Measurements from ENCODE around the gene ASZ1. TPM values are rescaled to one million over a fixed set of nuclear protein-coding genes. Genes with fewer than 3 reads are reported as not detected.
"Not testable (repeated sequence)": the region's sequence is repeated elsewhere in the genome, so short reads cannot be mapped to it uniquely, and the experiment has no call there.

ASZ1 gene, protein sequence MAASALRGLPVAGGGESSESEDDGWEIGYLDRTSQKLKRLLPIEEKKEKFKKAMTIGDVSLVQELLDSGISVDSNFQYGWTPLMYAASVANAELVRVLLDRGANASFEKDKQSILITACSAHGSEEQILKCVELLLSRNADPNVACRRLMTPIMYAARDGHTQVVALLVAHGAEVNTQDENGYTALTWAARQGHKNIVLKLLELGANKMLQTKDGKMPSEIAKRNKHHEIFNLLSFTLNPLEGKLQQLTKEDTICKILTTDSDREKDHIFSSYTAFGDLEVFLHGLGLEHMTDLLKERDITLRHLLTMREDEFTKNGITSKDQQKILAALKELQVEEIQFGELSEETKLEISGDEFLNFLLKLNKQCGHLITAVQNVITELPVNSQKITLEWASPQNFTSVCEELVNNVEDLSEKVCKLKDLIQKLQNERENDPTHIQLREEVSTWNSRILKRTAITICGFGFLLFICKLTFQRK
- total RNA-seq: not detected

DNA sequence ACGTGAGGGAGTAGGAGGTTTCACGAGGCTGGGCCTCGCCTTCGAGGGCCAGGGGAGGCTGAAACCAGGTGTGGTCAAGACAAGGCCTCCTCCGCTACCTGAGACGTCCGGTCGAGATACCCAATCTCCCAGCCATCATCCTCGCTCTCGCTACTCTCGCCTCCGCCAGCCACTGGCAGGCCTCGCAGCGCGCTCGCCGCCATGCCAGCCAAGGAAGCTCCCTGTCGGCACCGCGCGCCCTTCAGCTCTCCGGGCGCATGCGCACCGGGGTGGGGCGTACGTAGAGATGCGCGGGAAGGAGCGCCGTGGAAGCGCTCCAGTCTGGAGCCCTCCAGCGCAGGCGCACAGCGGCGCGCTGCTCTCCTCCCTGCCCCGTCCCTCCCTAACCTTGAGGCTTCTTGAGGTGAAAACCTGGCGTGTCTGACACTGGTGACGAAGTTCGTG lies at the start of gene ASZ1:
Gene ASZ1, minus strand, starts transcription at position 236 of the 444 bp plus-strand sequence. Its CDS starts 33 bp downstream, at position 203.
- no peak for ATAC-seq

DNA sequence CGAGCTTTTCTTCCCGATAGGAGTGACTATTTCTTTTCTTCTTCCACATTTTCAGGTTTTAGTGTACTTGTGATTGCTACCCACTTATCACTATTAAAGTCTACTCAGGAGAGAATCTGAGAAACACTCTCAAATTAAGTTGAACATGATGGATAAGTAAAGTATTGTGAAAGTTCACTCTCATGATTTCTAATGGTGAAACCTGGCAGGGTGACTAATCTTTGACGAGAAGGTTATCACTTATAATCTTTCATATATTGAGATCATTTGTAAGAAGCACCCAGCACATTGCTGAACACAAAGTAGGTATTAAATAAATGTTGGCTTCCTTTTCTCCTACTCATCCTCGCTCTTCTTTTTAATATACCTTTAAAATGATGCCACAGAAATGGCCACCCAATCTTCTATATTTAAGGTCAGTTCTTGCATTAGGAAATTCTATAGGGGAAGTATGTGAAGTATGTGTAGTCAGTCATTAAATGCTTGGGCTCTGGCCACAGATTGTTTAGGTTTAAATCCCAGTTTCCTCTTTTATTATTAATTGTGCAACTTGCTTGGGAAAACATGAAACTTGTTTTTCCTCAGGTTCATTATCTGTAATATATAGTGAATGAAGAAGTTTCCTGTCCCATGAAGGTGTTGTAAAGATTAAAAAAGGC lies 49.4 kb upstream of the ASZ1 start:
- no peak for ATAC-seq

DNA sequence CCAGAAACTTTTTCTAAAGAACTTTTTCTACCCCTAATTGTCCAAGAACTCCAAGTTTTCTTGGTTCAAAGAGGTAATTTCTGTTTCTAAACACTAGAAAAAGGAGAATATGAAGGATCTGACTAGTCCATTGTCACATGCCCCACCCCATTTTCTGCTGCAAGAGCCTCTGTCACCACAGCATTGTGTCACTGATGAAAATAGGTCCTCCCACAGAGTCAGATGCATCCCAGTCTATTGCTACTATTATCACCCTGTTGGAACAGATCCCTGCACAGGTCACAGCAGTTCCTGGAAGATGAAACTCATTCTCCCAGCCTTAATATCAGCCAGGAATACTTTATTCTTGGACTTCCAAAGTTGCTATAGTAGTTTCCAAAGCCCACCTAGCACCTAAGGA lies 45.0 kb upstream of the ASZ1 start:
- ATAC-seq: no peak

DNA sequence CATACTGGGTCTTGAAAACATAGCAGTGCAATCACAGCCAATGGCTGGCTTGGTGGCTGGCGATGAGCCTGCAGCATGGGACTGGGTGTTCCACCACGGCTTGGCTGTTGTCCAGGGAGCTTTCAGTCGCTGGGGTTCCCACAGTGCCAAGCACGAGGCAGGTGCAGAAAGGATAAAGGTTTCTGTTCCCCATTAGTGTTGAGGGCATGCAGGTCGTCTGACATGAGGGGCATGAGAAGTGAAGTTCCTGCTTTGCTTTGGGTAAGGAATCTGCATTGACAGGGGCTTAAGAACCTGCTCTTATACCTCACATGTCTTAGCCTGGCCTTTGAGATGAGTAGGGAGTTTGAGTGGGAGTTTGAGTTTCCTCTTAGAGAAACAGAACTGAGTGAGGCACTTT lies 43.5 kb upstream of the ASZ1 start:
- no peak for ATAC-seq

DNA sequence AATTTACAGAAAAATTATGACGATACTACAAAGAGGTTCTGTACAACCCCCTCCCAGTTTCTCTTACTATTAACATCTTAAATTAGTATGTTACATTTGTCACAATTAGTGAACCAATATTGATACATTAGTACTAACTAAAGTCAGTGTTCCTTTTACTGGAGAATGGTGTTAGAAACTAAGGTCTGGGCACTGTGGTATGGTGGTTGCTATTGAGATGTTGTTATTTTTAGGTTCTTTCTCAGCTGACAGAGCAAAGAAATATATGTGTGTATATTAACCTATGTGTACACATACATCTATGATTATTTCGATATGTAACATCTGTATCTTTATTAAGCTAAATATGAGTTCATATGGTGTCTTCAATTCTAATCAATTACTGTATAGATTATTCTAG lies 40.9 kb upstream of the ASZ1 start:
- no peak for ATAC-seq

DNA sequence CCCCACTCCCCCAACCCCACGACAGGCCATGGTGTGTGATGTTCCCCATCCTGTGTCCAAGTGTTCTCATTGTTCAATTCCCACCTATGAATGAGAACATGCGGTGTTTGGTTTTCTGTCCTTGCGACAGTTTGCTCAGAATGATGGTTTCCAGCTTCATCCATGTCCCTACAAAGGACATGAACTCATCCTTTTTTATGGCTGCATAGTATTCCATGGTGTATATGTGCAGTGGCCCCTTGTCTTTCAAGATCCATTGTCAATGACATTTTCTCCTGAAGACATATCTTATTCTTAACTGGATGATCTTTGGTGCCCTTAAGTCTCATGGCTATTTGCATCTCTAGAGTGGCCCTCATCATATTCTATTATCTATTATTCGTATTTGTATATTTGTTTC lies 33.5 kb upstream of the ASZ1 start:
- ATAC-seq: not testable (repeated sequence)

DNA sequence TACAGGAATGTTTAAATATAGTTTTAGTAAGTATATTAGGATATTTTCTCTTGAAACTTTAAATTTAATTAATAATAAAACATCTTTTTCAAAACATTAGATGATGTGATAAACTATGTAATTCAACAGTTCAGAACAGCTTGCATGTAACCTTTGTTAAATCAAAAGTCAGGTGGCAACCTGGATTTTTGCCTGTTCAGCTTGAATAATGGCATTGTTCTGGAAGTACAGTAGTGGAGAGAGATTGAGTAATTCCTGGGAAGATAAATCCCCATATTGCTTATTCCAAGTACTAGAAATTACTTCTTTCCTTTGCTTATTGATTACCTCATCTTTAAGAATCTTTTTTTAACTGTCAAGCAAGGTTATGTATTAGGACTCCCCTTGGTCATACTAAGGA lies 32.4 kb upstream of the ASZ1 start:
- ATAC-seq: no peak

DNA sequence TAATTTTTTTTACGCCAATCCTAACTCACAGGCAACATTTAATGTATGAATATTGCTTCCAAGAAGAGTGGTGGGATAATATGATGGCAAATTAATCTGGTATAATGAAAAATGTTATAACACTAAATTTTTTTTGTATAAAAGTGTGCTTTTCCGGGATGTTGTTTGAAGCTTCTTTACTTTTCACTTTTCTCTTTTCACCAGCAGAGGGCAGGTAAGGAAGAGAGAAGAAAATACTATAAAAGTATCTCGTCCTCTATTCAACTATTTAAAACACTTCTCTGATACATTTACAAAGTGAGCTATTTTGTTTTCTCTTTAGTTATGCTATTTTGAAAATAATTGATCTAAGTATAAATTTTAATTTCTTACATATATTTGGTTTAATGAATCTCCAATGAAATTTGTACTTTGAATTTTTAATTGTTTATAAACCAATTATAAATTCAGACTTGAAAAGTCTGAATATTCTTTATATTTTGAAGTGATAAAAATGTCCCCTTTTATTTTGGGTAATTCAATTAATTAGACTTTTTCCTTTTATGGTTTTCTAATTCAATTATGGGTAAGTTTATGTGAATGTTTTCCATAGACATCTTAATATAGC lies 31.8 kb upstream of the ASZ1 start:
- no peak for ATAC-seq

DNA sequence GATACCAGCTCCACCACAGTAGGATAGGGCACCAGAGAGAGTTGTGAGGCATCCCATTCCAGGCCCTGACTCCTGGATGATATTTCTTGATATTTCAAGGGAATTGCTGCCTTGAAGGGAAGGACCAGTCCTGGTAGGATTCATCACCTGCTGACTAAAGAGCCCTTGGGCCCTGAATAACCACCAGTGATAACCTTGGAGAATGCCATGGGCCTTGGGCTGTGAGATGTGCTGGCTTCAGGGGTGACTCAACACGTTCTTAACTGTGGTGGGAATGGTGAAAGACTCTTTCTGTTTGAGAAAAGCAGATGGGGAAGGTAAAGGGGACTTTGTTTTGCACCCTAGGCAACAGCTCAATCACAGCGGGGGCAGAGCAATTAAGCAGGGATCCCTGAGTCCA lies 21.4 kb upstream of the ASZ1 start:
- ATAC-seq: no peak

DNA sequence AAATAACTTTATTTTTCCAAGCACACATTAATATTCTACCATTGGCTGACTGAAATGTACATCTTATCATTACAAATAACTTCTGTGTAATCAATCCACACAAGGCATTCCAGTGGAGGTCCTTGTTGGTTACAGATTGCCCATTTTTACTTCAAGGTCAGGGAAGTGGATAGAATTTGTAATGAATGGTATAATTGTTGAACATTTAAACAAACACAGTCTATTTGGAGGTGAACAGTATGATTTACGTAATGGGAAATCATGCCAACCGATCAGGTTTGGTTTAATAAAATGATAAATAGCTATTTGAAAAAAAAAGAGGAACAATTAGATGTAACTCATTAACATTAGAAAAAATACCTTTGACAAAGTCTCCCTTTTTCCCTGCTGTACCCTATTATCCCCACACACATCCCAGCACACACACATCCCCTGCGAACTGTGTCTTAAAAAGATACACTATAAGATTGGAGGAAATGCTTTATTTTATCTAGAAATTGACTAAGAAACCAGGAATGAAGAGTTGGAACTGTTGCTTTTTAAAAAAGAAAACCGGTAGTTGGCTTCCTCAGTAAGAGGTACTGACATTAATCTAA lies 19.0 kb upstream of the ASZ1 start:
- no peak for ATAC-seq

DNA sequence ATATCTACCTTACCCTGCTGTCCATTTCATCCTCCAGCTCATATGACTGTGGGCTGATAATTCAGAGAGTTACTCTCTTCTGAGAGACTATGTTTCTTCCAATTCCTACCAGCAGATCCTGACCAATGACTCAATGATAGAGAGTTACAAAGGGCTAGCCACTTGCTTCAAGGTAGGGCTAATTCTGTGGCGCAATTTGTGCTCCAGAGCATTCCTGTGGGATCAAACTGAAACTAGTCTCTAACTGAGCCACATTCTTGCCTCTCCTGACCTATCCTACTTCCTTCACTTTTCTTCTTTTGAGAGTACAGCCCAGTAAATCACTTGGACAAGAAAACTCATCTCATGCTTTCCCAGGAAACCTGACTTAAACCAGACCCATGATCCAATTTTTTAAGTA lies 17.9 kb upstream of the ASZ1 start:
- peak; percentile 17 for ATAC-seq

DNA sequence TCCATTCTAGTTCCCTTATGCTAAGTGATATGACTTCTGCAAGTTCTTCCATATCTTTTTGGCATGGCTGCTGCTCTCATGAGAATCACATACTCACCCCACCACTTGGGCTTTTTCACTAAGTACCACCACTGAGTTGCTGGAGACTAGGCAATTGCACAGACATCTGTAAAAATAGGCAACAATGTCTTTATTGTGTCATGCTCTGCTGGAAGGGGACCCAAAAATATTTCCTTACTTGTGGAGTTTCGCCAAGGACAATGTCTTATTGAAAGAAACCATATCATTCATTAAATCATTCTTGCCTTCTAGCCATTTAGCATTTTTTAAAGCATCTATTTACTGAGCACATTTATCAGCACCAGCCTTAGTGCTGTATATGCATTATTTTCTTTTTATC lies 17.4 kb upstream of the ASZ1 start:
- ATAC-seq: no peak

DNA sequence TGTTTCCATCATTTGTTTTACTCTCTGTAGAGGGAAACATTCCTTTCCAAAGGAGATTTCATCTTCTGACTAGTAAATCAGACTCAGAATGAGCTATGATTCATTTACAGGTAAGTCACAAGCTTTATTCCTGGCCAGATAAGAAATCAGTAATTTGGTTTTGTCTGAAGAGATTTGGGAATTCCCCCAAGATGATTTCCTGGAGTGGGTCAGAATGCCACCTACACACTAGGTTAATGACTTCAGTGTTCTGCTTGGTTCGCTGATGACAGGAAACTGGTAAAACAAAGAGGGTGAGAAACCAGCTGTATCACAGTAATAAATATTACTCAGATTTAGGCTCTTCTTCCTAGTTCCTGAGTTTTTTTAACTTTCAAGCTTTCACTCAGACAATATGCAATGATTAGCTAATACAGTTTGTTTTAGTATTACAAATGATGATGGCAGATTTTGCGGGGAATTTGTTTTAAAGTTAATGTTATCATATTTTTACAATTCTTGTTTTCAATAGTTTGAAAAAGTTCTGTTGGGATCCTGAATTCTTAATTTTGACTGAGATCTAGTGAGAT lies 8.3 kb upstream of the ASZ1 start:
- ATAC-seq: peak; percentile 86

DNA sequence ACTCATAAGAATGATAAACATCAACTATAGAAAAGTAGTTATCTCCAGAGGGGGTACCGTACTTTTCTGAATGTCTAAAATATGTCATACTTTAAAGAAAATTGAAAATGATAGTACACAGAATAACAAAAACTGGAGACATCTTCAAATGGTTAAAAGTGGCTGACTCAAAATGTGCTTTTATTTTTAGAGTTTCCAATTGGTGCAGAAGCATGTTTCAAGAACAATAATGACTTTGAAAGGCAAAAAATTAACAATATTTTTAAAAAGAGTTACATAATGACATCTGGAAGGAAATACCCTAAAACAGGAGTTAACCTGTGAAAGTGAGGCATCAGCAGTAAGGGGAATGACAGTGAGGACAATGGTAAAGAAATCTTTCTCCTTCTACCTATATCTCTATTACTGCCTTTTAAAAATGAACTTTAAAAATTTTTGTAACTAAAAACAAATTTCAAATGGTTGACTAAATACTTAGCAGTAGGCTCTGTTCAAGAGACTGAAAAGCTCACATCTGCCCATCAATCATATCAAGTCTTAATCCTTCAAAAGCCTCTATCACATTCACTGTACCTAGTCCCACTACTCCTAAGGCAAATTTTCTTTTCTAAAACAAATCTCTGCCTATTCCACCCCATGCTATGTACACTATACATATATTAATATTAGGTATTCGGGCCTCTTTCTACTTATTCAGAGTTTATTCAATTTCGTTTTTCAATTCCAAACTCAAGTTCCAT lies 3.0 kb downstream of the ASZ1 start:
- no peak for ATAC-seq

DNA sequence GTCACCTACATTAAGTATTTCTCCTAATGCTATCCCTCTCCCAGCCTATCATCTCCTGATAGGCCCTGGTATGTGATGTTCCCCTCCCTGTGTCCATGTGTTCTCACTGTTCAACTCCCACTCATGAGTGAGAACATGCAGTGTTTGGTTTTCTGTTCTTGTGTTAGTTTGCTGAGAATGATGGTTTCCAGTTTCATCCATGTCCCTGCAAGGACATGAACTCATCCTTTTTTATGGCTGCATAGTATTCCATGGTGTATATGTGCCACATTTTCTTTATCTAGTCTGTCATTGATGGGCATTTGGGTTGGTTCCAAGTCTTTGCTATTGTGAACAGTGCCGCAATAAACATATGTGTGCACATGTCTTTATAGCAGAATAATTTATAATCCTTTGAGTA lies 12.7 kb downstream of the ASZ1 start:
- not testable (repeated sequence) for ATAC-seq

DNA sequence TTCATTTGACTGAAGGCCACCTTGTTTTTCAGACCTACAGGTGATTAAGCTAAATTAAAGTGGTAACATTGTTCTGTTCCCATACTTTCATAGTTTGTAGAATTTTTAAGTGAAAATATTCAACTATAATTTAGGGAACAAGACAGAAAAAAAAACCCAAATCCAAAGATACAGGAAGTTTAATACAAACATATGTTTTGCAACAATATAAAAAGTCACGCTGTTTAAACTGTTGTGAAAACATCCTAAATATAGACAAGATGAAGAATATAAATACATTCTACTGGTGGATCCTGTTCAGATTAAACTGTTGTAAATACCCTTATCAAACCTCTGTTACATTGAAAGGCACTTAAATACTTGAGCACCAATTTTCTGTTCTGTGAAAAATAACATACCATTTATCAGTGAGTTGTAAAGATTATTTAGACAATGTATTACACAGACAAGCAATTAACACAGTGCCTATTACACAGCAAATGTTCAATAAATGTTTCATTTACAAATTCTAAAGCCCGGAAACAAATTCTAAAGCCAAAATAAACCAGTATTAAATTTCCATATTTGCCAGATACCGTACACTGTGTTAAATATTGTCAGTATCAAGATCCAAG lies 14.2 kb downstream of the ASZ1 start:
- no peak for ATAC-seq

DNA sequence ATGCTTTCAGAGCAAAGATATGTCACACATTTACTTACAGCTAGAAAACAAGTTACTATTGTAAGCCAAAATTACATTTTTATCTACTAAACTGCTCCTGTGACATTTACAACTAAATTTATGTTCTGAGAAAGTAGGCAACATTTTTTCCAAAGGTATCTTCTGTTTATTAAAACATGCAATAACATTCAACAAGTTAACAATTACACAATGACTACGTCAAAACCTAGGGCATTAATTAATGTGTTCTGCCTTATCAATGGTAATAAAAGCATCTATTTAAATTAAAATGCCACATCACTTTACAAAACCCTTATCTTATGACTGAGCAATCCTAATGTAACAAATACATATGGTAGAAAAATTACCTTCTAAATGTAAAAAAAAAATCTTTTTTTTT lies 14.9 kb downstream of the ASZ1 start:
- ATAC-seq: no peak

DNA sequence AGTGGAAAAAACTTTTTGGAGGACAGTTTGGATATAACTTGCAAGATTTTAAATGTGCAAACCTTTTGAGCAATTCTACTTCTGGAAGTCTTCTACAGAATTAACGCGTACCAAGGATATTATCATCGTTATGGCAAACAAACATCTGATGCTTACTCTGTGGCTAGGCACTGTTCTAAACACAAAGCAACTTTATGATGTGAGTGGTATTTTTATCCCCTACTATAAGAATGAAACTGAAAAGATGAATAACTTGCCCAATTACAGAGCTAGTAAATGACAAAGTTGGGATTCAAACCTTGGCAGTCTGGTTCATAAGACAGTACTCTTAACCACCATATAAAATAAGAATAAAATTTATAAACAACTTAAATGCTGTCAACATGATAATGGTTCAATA lies 15.8 kb downstream of the ASZ1 start:
- no peak for ATAC-seq

DNA sequence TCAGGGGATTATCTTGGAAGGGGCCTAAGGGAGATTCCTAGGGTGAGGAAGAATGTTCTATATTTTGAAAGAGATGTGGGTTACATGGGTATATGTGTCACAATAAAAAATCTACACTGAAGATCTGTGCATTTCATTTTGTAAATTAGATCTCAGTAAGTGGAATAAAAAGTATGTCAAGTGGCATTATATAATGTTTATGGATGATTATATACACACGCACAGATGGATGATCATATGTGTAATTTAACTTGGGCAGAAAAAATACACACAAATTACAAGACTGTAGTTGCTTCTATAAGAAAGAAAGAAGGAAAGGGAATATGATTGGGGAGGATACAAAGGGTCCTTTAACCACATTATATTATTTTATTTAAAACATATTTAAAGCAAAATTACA lies 18.5 kb downstream of the ASZ1 start:
- no peak for ATAC-seq

DNA sequence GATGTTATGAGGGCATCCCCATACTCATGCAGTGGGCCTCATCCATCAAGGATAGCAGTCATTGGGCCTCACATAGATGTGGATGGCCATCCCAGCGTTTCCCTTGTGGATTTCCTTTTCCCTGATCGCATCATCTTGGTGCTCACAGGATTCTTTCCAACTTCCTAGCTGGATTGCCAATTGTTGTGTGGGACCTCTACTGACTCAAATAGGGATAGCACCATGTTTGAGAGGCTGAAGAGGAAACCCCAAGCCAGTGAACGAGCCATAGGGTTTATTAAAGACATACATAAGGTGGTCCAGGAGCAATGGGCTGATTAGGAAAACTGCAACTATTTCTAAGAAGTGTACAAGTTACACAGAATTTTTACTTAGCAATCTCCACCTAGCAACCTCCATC lies 21.8 kb downstream of the ASZ1 start:
- ATAC-seq: no peak

DNA sequence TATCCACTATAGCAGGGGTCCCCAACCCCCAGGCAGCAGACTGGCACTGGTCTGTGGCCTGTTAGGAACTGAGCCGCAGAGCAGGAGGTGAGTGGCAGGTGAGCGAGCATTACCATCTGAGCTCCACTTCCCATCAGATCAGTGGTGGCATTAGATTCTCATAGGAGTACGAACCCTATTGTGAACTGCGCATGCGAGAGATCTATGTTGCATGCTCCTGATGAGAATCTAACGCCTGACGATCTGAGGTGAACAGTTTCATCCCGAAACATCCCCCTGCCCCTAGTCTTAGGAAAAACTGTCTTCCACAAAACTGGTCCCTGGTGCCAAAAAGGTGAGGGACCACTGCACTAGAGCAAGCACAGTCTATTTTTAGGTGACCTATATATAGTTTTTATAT lies 23.6 kb downstream of the ASZ1 start:
- ATAC-seq: no peak

DNA sequence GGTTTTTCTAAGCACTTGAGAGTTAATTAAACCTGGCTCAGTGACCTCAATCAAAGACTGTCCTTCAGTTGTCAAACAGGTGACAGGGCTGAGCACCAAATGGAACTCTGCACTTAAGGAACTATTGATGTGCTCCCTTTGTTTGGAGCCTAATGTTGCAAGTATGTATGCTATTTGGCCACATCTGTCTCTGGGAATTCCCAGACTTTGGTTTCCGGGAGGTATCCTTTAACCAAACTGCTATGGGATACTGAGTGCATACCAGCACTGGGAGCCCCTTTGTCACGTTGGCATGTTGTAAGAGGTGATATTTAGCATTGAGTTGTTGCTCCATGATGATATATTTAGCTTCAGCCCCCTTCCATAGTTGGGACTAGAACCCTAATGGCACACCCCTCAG lies 25.2 kb downstream of the ASZ1 start:
- no peak for ATAC-seq

All from esophagus mucosa (tissue), 1 donor.